ENCODE data around the gene OR1L4.

The OR1L4 gene, protein sequence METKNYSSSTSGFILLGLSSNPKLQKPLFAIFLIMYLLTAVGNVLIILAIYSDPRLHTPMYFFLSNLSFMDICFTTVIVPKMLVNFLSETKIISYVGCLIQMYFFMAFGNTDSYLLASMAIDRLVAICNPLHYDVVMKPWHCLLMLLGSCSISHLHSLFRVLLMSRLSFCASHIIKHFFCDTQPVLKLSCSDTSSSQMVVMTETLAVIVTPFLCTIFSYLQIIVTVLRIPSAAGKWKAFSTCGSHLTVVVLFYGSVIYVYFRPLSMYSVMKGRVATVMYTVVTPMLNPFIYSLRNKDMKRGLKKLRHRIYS

DNA sequence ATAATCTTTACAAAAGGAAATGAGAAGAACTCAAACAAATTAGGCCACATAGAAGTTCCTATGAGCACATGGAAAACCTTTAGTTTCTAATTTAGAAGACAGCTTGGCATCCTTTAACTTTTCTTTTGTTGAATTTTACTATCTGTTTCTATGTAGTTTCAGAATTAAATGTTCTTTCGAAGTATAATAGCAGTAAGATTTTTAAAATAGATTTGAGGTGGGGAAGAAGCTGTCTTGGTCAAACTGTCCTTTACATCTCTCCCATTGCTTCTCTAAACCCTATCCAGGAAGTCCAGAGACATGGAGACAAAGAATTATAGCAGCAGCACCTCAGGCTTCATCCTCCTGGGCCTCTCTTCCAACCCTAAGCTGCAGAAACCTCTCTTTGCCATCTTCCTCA, at the start of gene OR1L4:
TSS of gene OR1L4 (plus strand) at position 301 of the 400 bp plus-strand sequence. CDS start at position 301, 0 bp downstream.
- no peak for DNase-seq

DNA sequence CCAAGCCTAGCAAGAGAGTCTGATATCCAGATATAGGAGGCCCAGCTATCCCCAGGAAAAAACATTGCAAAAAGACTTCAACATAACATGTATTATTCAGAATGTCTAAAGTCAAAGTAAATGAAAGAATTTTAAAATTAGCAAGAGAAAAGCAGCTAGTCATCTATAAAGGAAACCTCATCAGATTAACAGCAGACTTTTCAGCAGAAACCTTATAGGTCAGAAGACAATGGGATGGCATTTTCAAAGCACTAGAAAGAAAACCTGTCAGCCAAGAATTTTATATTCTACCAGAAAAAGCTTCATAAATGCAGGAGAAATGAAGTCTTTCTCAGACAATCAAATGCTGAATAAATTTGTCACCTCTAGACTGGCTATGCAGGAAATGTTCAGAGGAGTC, 38.9 kb upstream of the OR1L4 start:
- no peak for DNase-seq

DNA sequence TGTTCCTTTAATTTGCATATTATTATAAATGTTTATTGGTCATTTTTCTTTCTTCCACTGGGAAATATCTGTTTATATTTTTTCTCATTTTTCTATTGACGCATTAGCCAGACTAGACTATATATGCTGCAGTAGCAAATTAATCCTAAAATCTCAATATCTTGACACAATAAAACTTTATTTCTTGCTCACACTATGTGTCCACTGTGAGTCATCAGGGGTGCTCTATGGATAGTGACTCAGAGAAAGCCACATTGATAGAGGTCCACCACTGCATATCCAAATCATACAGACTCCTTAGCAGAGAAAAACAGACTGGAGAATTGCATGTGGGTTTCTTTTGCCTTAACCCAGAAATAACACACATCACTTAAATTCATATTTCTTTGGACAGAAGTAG, 28.1 kb upstream of the OR1L4 start:
- DNase-seq, result no peak

DNA sequence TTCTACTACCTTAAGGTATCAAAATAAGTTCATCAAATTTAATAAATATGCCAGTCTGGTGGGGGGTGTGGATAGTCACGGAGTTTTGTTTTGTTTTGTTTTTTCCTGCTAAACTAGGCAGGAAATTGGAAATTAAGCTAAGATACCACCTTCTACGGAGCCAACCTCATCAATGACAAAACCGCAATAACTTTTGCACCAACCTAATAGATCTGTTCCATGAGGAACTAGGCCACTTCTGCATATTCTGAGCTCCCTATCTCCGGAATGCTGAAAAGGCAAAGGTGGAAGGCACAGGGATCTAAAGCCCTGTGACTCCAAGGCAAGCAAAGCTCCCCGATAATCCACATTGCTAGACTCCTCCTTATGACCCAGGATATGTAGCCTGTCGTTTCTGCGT, 5.8 kb upstream of the OR1L4 start:
- no peak for DNase-seq

DNA sequence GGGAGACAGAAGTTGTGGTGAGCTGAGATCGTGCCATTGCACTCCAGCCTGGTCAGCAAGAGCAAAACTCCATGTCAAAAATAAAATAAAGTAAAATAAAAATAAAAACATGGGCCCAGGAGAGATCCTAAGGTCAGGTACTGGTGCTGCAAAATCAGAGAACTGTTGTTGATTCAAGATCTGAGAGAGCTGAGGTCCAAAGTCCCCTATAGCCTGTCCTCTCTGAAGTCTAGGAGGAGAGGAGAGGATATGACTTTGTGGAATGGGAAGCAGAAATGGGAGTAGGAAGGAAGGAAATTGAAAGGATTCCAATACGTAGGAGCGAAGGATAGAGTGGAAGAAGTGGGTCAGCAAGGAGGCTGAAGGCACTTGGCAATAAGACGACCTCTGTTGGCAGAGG, 4.6 kb upstream of the OR1L4 start:
- DNase-seq, result no peak

DNA sequence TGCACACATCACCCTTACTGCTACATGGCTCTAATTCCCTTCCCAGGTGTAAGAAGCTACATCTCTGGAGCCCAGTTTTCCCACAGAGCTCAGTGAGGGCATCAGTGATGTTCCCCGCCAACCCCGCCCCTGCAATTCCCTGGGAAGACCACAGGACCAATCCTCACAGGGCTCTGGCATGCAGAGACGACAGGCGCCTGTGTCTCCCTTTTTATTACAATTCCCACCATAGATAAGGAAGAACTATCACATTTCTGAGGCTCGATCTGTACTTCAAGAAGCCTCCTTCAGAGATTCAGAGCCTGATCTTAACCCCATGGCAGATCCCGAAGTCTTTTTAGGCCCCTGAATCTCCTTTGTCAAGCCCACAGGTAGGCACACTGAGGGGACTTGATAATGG, 18.2 kb downstream of the OR1L4 start, which contains the start of gene OR1L6:
TSS of gene OR1L6 (plus strand) at position 301 of the 400 bp plus-strand sequence. CDS start 7,545 bp downstream, outside the sequence.
- no peak for DNase-seq

DNA sequence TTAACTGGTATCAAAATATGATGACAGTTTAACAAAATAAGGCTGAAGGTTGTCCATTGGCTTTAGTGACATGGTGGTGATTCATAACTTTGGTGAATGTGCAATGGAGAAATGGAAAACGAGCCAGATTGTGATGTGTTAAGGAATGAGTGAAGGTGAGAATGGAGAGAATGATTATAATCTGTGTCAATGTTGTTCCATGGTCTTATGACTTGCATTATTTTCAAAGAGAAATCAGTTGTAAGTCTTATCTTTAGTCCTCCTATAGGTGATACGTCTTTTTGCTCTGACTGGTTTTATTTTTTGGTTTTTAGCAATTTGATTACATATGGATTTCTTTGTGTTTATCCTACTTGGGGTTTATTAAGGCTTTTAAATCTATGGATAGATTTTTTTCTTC, 31.0 kb downstream of the OR1L4 start:
- DNase-seq, result no peak

DNA sequence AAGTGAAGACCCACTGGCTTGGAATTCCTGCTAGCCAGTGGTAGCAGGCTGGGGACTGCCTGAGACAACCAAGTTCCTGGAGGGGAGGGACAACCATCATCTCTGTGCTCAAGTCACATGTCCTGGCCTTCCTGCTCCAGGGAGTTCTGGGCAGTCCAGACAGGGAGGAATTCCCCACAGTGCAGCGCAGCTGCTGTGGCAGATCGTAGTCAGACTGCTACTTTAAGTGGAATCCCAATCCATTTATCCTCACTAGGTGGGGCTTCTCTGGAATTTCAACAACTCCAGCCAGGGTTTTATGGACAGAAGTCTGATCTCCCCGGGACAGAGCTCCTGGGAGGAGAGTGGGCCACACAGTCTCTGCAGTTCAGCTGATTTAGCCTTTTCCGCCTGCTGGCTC, 44.0 kb downstream of the OR1L4 start:
- no peak for DNase-seq

Measured in activated naive CD4-positive, alpha-beta T cell treated with Interleukin-2 at 50 U/mL for 16 hours (primary cell).